ENCODE results near the gene PRMT7.

DNA sequence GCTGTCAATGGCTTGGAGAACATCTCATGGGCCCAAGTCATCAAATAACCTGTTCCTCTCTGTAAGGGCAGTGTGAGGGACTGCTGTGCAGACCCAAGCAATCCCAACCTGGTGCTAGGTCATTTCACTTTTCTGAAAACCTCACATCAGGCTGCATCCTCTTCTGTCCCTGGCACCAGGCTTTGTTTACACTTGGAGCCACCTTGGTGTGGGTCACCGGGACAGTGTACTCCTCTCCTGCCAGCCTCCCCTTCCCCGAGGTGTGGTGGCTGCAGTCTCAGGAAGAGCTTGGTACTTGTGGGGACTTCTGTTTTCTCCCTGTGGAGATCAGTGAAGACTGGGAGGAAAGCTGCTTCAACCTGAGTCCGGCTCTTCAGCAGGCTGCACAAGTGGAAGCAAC lies 12.5 kb upstream of the PRMT7 start:
- TF ChIP-seq CTCF (IDR thresholded peaks at IDR 0.05; ENCODE audit: borderline replicate concordance, extremely low read depth, low read length, poor library complexity, severe bottlenecking) (no peak), EZH2 (IDR thresholded peaks at IDR 0.05; ENCODE audit: borderline replicate concordance, low read depth, low read length, severe bottlenecking) (no peak)

Data from DND-41 (cell line).